Chondrocyte (in vitro differentiated cells): ENCODE results near the gene ZNF92. TPM values are rescaled to one million over a fixed set of nuclear protein-coding genes. Genes with fewer than 3 reads are reported as not detected.
"Not testable (repeated sequence)": the region's sequence is repeated elsewhere in the genome, so short reads cannot be mapped to it uniquely, and the experiment has no call there.

ENCODE experiments used
- DNase-seq: peaks from one replicate; pipeline ENCODE4 v3.0.0; 2021; ENCODE audit warnings: mixed read lengths, low spot score
- H3K27ac Mint-ChIP-seq: one replicate; pipeline ENCODE4 v1.8.0; 2021; ENCODE audit warnings: mild to moderate bottlenecking, moderate library complexity, mixed read lengths; ENCODE audit not compliant: unreplicated experiment
- H3K27me3 Mint-ChIP-seq: 2 replicates; pipeline ENCODE4 v1.8.0; 2021; ENCODE audit warnings: low read depth, mixed read lengths
- H3K36me3 Mint-ChIP-seq: 2 replicates; pipeline ENCODE4 v1.8.0; 2021; ENCODE audit warnings: low read depth, mixed read lengths
- H3K4me1 Mint-ChIP-seq: 2 replicates; pipeline ENCODE4 v1.8.0; 2021; ENCODE audit warnings: low read depth, mild to moderate bottlenecking, mixed read lengths
- H3K4me3 Mint-ChIP-seq: one replicate; pipeline ENCODE4 v1.8.0; 2021; ENCODE audit warnings: mild to moderate bottlenecking, moderate library complexity, mixed read lengths; ENCODE audit not compliant: unreplicated experiment
- H3K9me3 Mint-ChIP-seq: 2 replicates; pipeline ENCODE4 v1.8.0; 2021; ENCODE audit warnings: low read depth, mixed read lengths
- total RNA-seq: library from RNA; stranded (reverse); gene quantifications from 3 replicates; pipeline ENCODE4 v1.2.1, GENCODE V29; 2021
- TF ChIP-seq, protein P1 (sequence below): fragments of 200-600 bp; sonication (generic); IDR thresholded peaks from 2 replicates; pipeline ENCODE4 v1.5.0; 2021; ENCODE audit warnings: antibody characterized with exemption, mild to moderate bottlenecking, moderate library complexity

ZNF92 gene
- total RNA-seq, 1 donor from 2014 or later, result 4.0 TPM

GRCh38 chr7:65441010-65441409 lies 67.4 kb downstream of the ZNF92 start:
- Mint-ChIP-seq H3K27me3 (no peaks in the 10 kb centered on the region), H3K9me3 (no peaks in the 10 kb centered on the region), H3K4me1 (peaks cover 7% of the 10 kb centered on the region), H3K4me3 (no peak overlapping the region), H3K36me3 (no peaks in the 10 kb centered on the region), H3K27ac (no peak overlapping the region)
- TF ChIP-seq, protein P1, sequence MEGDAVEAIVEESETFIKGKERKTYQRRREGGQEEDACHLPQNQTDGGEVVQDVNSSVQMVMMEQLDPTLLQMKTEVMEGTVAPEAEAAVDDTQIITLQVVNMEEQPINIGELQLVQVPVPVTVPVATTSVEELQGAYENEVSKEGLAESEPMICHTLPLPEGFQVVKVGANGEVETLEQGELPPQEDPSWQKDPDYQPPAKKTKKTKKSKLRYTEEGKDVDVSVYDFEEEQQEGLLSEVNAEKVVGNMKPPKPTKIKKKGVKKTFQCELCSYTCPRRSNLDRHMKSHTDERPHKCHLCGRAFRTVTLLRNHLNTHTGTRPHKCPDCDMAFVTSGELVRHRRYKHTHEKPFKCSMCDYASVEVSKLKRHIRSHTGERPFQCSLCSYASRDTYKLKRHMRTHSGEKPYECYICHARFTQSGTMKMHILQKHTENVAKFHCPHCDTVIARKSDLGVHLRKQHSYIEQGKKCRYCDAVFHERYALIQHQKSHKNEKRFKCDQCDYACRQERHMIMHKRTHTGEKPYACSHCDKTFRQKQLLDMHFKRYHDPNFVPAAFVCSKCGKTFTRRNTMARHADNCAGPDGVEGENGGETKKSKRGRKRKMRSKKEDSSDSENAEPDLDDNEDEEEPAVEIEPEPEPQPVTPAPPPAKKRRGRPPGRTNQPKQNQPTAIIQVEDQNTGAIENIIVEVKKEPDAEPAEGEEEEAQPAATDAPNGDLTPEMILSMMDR, result no peak
- DNase-seq, result no peak

GRCh38 chr7:65444205-65444842 lies 70.7 kb downstream of the ZNF92 start:
- TF ChIP-seq, protein P1, result no peak
- no peak overlapping the region for H3K27ac Mint-ChIP-seq
- H3K9me3 Mint-ChIP-seq, result peaks cover 11% of the 10 kb centered on the region
- H3K27me3 Mint-ChIP-seq, result no peaks in the 10 kb centered on the region
- H3K4me3 Mint-ChIP-seq, result no peak overlapping the region
- peaks cover 4% of the 10 kb centered on the region for H3K4me1 Mint-ChIP-seq
- H3K36me3 Mint-ChIP-seq, result no peaks in the 10 kb centered on the region
- no peak for DNase-seq

GRCh38 chr7:65444899-65445823 lies 71.5 kb downstream of the ZNF92 start:
- Mint-ChIP-seq H3K27ac (no peak overlapping the region), H3K4me1 (peaks cover 4% of the 10 kb centered on the region)

GRCh38 chr7:65447041-65447440 lies 73.4 kb downstream of the ZNF92 start:
- Mint-ChIP-seq H3K27me3 (peaks cover 13% of the 10 kb centered on the region), H3K9me3 (peaks cover 11% of the 10 kb centered on the region)
- not testable (repeated sequence) for H3K4me3 Mint-ChIP-seq, H3K4me1 Mint-ChIP-seq, H3K36me3 Mint-ChIP-seq, DNase-seq, H3K27ac Mint-ChIP-seq
- TF ChIP-seq, protein P1, result peak; percentile 48

More at GRCh38 chr7:65444899-65445823, 71.5 kb downstream of the ZNF92 start:
- Mint-ChIP-seq H3K4me3 (no peak overlapping the region), H3K36me3 (no peaks in the 10 kb centered on the region), H3K9me3 (peaks cover 11% of the 10 kb centered on the region), H3K27me3 (peaks cover 4% of the 10 kb centered on the region)
- TF ChIP-seq, protein P1, result no peak
- no peak for DNase-seq

- peaks cover 11% of the 10 kb centered on the region for H3K9me3 Mint-ChIP-seq
- H3K36me3 Mint-ChIP-seq, result no peaks in the 10 kb centered on the region
- H3K27me3 Mint-ChIP-seq, result peaks cover 17% of the 10 kb centered on the region
- H3K4me3 Mint-ChIP-seq, result no peak overlapping the region
- no peak overlapping the region for H3K27ac Mint-ChIP-seq
- H3K4me1 Mint-ChIP-seq, result no peaks in the 10 kb centered on the region
- DNase-seq, result no peak
- TF ChIP-seq, protein P1, result no peak
Observed at GRCh38 chr7:65448816-65449504, 75.3 kb downstream of the ZNF92 start.
